GM19238 (cell line): Measurements from ENCODE around the gene PYCR2.
"Not testable (repeated sequence)": the region's sequence is repeated elsewhere in the genome, so short reads cannot be mapped to it uniquely, and the experiment has no call there.

Source experiments
- DNase-seq: peaks from one replicate; pipeline ENCODE4 v3.0.0; 2011; ENCODE audit warnings: low spot score; ENCODE audit not compliant: insufficient read length

PYCR2 gene

GRCh38 chr1:225892307-225892706, 31.7 kb downstream of the PYCR2 start:
- DNase-seq: no peak

DNA sequence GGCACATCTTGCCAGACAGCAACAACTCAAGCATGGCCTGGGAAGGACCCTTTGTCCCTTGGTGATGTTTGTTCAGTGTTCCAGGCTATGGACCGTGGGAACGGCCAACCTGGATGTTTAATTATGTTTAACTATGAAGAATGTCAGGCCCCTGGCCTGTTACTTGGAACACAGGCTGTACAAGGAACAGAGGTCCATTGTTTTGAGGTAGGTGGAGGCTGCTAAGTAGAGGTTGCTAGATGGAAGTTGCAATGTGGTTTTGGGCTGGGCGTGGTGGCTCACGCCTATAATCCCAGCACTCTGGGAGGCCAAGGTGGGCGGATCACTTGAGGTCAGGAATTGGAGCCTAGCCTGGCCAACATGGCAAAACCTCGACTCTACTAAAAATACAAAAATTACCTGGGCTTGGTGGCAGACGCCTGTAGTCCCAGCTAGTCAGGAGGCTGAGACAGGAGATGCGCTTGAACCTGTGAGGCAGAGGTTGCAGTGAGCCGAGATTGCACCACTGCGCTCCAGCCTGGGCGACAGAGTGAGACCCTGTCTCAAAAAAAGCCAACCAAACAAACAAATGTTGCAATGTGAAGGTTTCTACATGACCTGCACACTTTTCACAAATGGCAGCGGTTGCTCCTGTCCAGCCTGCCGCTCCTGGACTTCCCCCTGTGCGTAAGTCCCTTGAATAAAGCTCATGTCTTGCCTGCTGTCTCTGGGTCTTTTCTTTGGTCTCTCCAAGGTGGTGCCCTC, 32.6 kb downstream of the PYCR2 start:
- no peak for DNase-seq

DNA sequence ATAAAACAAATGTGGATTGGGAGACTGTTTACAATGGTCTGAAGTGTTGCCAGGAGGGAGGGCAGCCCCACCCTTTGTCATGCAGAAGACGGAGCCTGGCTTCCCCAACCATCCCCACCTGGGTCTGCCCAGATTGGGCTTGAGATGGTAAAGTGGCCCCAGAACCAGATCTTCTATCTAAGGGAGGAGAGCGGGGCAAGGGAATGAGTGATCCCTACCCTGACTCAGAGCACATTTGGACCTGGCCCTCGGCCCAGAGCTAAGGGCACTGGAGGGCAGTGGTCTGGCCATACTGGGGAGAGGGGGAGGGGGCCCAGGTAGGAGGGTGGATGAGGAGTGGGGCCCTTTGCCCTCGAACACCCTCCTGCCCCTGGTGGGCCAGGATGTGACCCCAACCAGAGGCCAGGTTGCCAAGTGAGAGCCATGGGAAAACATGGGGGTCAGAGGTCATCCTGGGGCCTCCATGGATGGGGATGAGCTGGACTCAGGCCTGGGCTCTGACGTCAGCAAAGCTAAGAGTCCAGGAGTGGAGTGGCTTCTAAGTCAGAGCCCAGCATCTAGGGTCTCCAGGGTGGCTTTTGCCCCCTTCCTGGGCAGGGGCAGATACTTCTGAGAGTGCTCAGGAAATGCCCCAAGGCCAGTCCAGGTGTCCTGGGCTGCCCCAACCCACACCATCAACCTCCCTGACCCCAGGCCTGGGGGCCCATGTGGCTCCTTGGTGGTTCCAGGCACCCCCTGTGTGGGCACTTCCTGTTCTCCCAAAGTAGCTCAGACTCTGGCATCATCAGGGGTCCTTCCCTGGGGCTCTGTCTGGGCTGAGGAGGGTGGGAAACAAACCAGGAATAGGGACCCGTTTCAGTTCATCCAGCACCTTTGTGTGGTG, 33.5 kb downstream of the PYCR2 start:
- DNase-seq: no peak

GRCh38 chr1:225889743-225890142, 34.3 kb downstream of the PYCR2 start:
- DNase-seq: no peak

GRCh38 chr1:225888898-225889601, 35.0 kb downstream of the PYCR2 start, which contains the start of gene LEFTY1:
TSS of gene LEFTY1 (minus strand) at chr1:225889146. CDS start at chr1:225889066, 80 bp downstream.
- DNase-seq: no peak

DNA sequence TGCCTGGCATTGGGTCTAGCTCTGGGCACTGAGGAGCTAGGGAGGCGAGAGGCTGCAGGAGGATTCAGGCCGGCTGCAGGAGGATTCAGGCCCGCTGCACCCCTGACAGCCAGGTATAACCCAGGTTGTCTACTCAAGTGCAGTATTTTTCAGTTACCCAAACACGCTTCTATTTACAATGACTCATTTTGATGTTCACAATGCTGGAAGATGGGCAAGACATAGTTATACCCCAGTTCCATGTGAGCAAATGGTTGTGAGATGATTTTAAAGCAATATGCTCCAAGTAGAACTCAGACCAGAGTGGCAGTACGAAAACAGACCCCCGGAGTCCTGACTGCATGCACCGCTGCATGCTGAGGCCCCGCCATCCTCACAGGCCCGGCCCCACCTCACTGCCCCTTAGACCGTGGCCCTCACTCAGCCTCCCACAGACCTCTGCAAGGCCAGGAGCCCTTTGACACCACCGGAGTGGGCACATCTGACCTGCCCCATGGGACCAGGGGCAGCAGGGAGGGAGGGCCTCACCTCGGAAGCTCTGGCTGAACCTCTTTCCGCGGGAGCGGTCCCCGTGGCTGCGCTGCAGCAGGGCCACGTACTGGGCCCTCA, 35.7 kb downstream of the PYCR2 start:
- no peak for DNase-seq

DNA sequence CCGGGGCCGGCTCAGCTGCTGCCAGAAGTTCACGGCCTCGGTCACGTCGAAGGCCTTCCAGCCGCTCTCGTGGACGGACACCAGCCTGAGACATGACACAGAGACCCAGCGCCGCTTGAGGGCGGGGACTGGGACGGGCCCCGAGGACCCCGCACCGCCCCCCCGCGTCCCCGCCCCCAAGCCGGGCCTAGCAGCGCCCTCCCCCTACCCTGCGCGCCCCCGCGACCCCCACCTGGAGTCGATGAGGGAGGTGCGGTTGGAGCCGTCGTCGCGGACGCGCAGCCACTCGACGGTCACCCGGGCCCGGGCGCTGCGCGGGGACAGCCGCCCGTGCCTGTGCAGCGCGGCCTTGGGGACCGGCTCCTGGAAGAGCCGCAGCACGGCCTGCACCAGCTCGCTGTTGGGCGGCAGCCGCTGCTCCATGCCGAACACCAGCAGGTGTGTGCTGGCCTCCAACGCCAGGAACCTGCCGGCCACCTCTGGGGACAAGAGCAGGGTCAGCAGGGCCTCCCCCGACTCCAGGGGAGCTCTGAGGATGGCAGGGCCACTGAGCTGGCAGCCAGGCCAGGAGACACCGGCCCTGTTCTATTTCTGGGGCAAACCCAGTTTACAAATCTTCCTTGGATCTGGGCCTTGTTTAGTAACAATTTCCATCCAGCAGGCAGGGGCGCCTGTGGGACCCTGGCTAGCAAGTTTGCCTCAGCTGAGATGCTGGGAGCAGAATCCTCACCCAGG, 36.3 kb downstream of the PYCR2 start:
- DNase-seq: not testable (repeated sequence)

- no peak for DNase-seq
Observed at GRCh38 chr1:225887030-225887314, 37.1 kb downstream of the PYCR2 start.

GRCh38 chr1:225886159-225887029, 37.7 kb downstream of the PYCR2 start:
- DNase-seq: no peak

DNA sequence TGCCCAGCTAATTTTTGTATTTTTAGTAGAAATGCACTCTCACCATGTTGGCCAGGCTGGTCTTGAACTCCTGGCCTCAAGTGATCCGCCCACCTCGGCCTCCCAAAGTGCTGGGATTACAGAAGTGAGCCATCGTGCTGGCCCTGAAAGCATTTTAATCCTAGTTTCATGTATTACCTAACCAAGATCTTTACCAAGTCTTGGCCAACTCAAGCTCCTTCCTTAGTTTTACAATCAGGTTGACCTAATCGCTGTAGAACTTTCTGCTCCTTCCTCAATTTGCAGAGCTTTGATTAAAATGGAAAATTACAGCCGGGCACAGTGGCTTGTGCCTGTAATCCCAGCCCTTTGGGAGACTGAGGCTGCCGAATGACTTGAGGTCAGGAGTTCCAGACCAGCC, 38.7 kb downstream of the PYCR2 start:
- DNase-seq: no peak

- DNase-seq: no peak
Observed at GRCh38 chr1:225883616-225884265, 40.3 kb downstream of the PYCR2 start.

GRCh38 chr1:225882694-225883615, 41.1 kb downstream of the PYCR2 start:
- DNase-seq: no peak

DNA sequence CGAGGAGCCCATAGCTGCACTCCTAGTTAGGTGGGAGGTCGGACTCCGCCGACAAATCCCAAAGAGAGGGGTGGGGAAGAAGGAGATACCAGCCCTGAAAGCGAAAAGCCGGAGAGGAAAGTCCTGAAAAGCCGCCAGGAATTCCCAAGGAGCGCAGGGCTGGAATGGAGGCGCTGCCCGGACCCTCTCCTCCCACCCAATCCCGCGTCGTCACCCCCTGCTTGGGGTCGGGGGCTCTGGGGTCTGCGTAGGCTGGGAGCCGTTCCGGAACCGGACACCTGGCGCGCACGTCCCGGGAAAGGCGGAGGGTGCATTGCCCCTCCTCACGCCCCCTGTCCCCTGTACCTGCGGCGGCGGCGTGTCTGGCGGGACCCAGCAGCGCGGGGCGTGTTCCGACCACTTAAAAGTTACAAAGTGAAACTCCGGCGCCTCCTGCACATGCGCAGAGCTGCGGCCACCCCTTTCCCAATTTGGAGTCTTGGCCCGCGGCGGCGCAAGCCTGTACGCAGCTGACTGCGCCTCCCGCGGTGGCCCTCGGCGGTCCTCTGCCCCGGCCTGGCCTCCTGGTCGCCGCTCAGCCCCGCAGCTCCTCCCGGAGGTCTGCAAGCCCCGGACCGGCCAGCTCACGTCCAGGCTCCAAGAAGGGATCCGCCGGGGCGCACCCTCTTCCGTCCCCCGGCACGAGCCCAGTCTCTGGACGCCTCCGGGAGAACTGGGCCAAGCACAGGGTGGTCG, 41.9 kb downstream of the PYCR2 start, which contains the start of gene TMEM63A:
TMEM63A (minus strand) TSS at position 422 of the 735 bp plus-strand sequence. CDS start 4,800 bp downstream, outside the sequence.
- DNase-seq: peak; percentile 94

GRCh38 chr1:225881081-225881958, 42.7 kb downstream of the PYCR2 start:
- DNase-seq: peak; percentile 71

GRCh38 chr1:225880636-225881035, 43.4 kb downstream of the PYCR2 start:
- DNase-seq: no peak

DNA sequence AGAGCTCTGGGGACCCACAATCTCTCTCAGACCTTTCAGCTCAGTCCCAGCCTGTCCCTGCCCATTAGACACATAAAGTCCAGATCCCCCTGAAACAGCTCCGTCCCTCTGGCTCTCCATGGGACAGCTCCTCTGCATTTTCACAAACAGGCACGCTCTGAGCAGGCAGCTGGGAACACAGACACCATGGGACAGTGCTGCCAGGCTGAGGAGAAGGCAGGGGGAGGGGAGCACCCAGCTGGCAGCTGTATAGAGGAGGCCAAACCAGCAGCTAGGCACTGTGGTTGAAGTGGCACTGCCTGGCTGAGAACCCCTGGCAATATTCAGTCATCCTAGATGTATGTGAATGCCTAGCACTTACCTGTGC, 43.8 kb downstream of the PYCR2 start:
- DNase-seq: no peak
